K562 treated with DMSO at 1 percent for 48 hours (cell line): ENCODE measurements around the gene ARHGAP15. TPM values are rescaled to one million over a fixed set of nuclear protein-coding genes. Genes with fewer than 3 reads are reported as not detected.

ENCODE experiments used
- total RNA-seq: library from RNA; unstranded; fragments of 300-600 nt; gene quantifications from 2 replicates; pipeline ENCODE4 v1.2.3, GENCODE V29; 2022; ENCODE audit warnings: low replicate concordance; ENCODE audit errors: extremely low read depth

ARHGAP15 gene
- not detected in 2 replicates for total RNA-seq

DNA sequence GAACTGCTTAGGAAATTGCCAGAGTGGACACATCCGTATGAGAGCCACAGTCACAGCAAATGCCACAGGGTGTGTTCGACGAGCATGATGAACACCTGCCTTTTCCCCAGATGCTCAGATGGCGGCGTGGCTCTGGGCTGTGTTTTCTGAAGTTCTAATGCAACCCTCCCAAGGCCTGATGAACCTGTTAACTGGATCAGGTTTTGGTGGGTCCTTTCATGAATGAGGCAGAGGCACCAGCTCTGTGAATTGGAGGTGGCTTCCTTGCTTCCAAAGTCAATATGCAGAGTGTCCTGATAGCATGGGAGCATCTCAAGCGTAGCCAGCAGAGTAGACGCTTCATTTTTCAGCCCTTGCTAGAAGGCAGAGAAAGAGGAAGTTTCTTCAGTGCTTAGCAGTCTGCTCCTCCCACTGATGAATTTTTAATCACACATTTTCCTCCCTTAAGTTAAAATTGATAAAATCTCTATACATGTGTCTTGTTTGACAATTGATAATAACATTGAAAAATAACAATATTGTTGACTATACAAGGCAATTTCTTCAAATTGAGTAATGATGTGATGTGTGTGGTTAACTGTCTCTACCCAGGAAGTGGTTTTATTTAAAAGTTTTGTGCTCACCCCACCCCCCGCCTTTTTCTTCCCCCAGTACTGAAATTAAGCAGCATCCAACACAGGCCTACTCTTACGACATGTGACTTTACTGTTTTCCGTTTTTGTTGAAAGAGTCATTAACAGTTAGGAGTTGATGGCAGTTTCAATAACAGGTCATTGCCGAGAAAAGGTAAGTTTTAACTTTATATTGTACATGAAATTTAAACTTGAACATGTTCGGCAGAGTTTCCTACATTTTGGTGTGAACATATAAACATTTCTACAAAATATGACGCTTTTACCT lies at the start of gene ARHGAP15:
Gene ARHGAP15, plus strand, starts transcription at position 739 of the 900 bp plus-strand sequence.

